Duodenal mucosa (tissue), 2 donors: Measurements from ENCODE around the gene ADGRG2.

Experiments
- H3K27ac ChIP-seq: one replicate; pipeline ENCODE4 v1.7.0; 2013; ENCODE audit warnings: low read depth, low read length
- H3K27me3 ChIP-seq, 2 donors: one replicate each; pipeline ENCODE4 v1.7.0; 2013; ENCODE audit warnings: low read length in 2 of 2, control low read depth in 1 of 2; ENCODE audit not compliant: insufficient read depth in 2 of 2, control insufficient read depth in 1 of 2
- H3K36me3 ChIP-seq, 2 donors: one replicate each; pipeline ENCODE4 v1.7.0; 2013; ENCODE audit warnings: low read length in 2 of 2, control low read depth in 1 of 2; ENCODE audit not compliant: insufficient read depth in 2 of 2, control insufficient read depth in 1 of 2
- H3K4me1 ChIP-seq, 2 donors: one replicate each; pipeline ENCODE4 v1.7.0; 2013; ENCODE audit warnings: low read length in 2 of 2, control low read depth in 1 of 2; ENCODE audit not compliant: insufficient read depth in 2 of 2, control insufficient read depth in 1 of 2
- H3K4me3 ChIP-seq, 2 donors: one replicate each; pipeline ENCODE4 v1.7.0; 2013; ENCODE audit warnings: low read length in 2 of 2, low read depth in 1 of 2
- H3K9ac ChIP-seq, 2 donors: one replicate each; pipeline ENCODE4 v1.7.0; 2013; ENCODE audit warnings: low read length in 2 of 2, low read depth in 1 of 2
- H3K9me3 ChIP-seq, 2 donors: one replicate each; pipeline ENCODE4 v1.7.0; 2013; ENCODE audit warnings: low read length in 2 of 2, control low read depth in 1 of 2; ENCODE audit not compliant: control insufficient read depth in 1 of 2

The ADGRG2 gene

DNA sequence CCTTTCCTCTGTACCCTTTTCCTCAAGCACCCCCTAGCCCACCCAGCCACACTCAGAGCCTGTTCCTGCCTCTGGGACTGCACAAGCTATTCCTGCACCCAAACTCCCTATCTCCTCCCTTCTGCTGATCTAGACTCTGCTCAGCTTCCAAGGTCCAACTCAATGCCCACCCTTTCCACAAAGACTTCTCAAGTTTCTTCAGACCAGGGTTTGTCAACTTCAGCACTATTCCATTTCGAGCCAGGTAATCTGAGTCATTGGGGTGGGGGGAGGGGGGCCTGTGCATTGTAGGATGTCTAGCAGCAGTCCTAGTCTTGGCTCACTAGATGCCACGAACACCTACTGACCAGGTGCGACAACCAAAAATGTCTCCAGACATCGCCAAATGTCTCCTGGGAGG is 175.7 kb downstream of the ADGRG2 start:
- no peak overlapping the region for H3K27ac ChIP-seq
- H3K9me3 ChIP-seq: no peaks in the 10 kb centered on the region
- no peaks in the 10 kb centered on the region for H3K27me3 ChIP-seq

DNA sequence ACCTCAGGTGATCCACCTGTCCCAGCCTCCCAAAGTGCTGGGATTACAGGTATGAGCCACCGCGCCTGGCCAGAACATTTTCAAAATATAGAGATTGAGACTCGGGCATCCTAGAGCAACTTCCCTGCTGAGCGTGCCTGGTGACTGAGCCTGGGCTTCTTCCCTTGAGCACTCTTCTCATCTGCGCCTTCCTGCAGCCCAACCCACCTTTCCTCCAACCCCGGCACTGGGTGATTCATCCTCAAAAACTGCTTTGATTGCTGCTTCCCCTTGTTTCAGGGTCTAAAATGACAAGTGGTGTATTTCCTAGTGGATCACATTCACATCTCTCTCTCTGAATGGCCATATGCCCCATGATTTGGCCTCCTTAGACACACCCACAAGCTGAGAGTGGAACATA is 176.1 kb downstream of the ADGRG2 start:
- H3K9me3 ChIP-seq: no peaks in the 10 kb centered on the region
- H3K4me3 ChIP-seq: no peak overlapping the region
- H3K36me3 ChIP-seq: peaks cover 7 to 25% of the 10 kb centered on the region in 2 donors
- H3K9ac ChIP-seq: no peak overlapping the region
- H3K27ac ChIP-seq: no peak overlapping the region
- no peaks in the 10 kb centered on the region for H3K4me1 ChIP-seq
- H3K27me3 ChIP-seq: no peaks in the 10 kb centered on the region

More for the DNA sequence above, 175.7 kb downstream of the ADGRG2 start:
- no peaks in the 10 kb centered on the region for H3K4me1 ChIP-seq
- no peak overlapping the region for H3K9ac ChIP-seq
- no peak overlapping the region for H3K4me3 ChIP-seq
- peaks cover 5 to 24% of the 10 kb centered on the region in 2 donors for H3K36me3 ChIP-seq

DNA sequence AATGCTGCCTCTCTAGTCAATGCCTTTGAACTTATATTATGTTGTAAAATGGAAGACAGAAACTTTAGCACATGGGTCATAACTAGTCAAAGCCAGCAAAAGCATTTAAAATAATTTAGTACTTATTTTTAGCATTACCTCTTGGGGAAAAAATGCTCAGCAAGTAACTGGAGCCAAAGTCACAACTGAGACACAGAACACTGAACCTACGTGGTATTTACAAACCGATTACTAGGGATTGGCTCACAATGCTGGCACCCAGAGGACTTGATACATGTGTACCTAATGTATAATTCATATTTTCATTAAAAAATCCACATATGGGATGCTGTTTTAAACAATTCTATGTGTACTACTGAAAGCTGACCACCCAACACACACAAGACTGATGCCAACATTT is 176.8 kb downstream of the ADGRG2 start:
- Histone ChIP-seq H3K4me3 (no peak overlapping the region), H3K9ac (no peak overlapping the region), H3K27me3 (no peaks in the 10 kb centered on the region), H3K36me3 (peaks cover 7 to 23% of the 10 kb centered on the region in 2 donors), H3K27ac (no peak overlapping the region), H3K9me3 (no peaks in the 10 kb centered on the region), H3K4me1 (no peaks in the 10 kb centered on the region)

DNA sequence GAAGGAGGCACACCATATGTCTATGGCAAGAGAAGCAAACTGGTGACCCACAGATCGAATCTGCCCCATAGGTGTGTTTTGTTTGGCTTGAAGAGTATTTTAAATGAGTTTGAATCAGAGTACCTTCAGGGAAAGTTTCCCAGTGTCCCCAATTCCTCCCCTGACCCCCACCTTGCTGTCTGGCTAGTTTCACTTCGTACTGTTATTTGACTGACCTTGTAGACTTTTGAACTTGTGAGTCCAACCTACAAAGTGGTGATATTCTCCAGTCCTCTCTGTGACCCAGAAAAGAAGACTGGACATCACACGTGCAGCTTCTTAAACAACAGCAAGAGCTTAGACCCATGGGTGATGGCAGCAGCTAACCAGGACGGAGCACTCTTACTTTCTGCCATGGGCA is 177.8 kb downstream of the ADGRG2 start:
- Histone ChIP-seq H3K27ac (no peak overlapping the region), H3K4me3 (no peak overlapping the region), H3K27me3 (no peaks in the 10 kb centered on the region), H3K36me3 (peaks cover 7 to 23% of the 10 kb centered on the region in 2 donors), H3K9me3 (no peaks in the 10 kb centered on the region), H3K4me1 (no peaks in the 10 kb centered on the region), H3K9ac (no peak overlapping the region)

DNA sequence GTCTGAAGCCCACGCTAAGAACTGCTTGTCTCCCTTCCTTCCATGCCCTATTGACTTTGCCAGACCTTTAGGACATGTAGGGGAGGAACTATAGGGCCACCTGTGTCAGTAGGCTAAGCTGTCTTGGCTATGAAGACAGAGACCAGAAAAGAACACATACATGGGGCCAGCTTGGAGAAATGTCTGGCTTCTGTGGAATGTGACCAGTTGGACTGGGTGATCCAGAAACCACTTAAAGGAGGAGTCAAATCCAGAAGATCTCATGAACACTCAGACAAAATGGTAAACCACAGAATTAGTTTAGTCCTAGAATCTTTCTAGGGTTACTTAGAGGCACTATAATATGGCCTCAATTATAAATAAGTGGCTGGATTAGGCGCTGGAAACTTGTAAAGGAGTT is 180.4 kb downstream of the ADGRG2 start:
- Histone ChIP-seq H3K27ac (no peak overlapping the region), H3K36me3 (peaks cover 7 to 36% of the 10 kb centered on the region in 2 donors), H3K27me3 (no peaks in the 10 kb centered on the region), H3K9ac (no peak overlapping the region), H3K9me3 (no peaks in the 10 kb centered on the region), H3K4me3 (no peak overlapping the region), H3K4me1 (no peaks in the 10 kb centered on the region)
